ENCODE measurements around the gene AFAP1.
A peak's percentile ranks its signal among the peaks of the same experiment; 100 is the strongest.

AFAP1 gene

GRCh38 chr4:7939377-7940108 is at the start of gene AFAP1:
Gene AFAP1 (minus strand): TSS chr4:7939861. CDS start chr4:7872078, 67,783 bp downstream.
- peak; percentile 69 to 74 for DNase-seq (ENCODE audit: low read depth in 2 of 2)

GRCh38 chr4:7988437-7988836 is 48.8 kb upstream of the AFAP1 start:
- DNase-seq (ENCODE audit: low read depth in 2 of 2): no peak

GRCh38 chr4:7987148-7987989 is 47.7 kb upstream of the AFAP1 start:
- DNase-seq (ENCODE audit: low read depth in 2 of 2): no peak

- no peak for DNase-seq (ENCODE audit: low read depth in 2 of 2)
Observed at GRCh38 chr4:7985891-7986441, 46.3 kb upstream of the AFAP1 start.

- DNase-seq (ENCODE audit: low read depth in 2 of 2): no peak
Observed at GRCh38 chr4:7985072-7985471, 45.4 kb upstream of the AFAP1 start.

GRCh38 chr4:7984286-7984925 is 44.7 kb upstream of the AFAP1 start:
- DNase-seq (ENCODE audit: low read depth in 2 of 2): no peak

GRCh38 chr4:7983296-7983695 is 43.6 kb upstream of the AFAP1 start:
- no peak for DNase-seq (ENCODE audit: low read depth in 2 of 2)

GRCh38 chr4:7981738-7982394 is 42.2 kb upstream of the AFAP1 start:
- DNase-seq (ENCODE audit: low read depth in 2 of 2): no peak

GRCh38 chr4:7980036-7980435 is 40.4 kb upstream of the AFAP1 start:
- DNase-seq (ENCODE audit: low read depth in 2 of 2): no peak

- DNase-seq (ENCODE audit: low read depth in 2 of 2): no peak
Observed at GRCh38 chr4:7979652-7979968, 39.9 kb upstream of the AFAP1 start.

- no peak for DNase-seq (ENCODE audit: low read depth in 2 of 2)
Observed at GRCh38 chr4:7978907-7979651, 39.4 kb upstream of the AFAP1 start.

GRCh38 chr4:7978489-7978888 is 38.8 kb upstream of the AFAP1 start:
- no peak for DNase-seq (ENCODE audit: low read depth in 2 of 2)

GRCh38 chr4:7976634-7977033 is 37.0 kb upstream of the AFAP1 start:
- no peak for DNase-seq (ENCODE audit: low read depth in 2 of 2)

GRCh38 chr4:7976025-7976424 is 36.4 kb upstream of the AFAP1 start:
- DNase-seq (ENCODE audit: low read depth in 2 of 2): no peak

- no peak for DNase-seq (ENCODE audit: low read depth in 2 of 2)
Observed at GRCh38 chr4:7974425-7974824, 34.8 kb upstream of the AFAP1 start.

GRCh38 chr4:7973545-7973981 is 33.9 kb upstream of the AFAP1 start:
- DNase-seq (ENCODE audit: low read depth in 2 of 2): no peak

- DNase-seq (ENCODE audit: low read depth in 2 of 2): no peak
Observed at GRCh38 chr4:7971881-7972500, 32.3 kb upstream of the AFAP1 start.

- DNase-seq (ENCODE audit: low read depth in 2 of 2): no peak
Observed at GRCh38 chr4:7971159-7971631, 31.5 kb upstream of the AFAP1 start.

GRCh38 chr4:7970361-7970946 is 30.8 kb upstream of the AFAP1 start:
- DNase-seq (ENCODE audit: low read depth in 2 of 2): no peak

- DNase-seq (ENCODE audit: low read depth in 2 of 2): no peak
Observed at GRCh38 chr4:7968262-7968896, 28.7 kb upstream of the AFAP1 start.
